ENCODE measurements around the gene SMTN. TPM values are rescaled to one million over a fixed set of nuclear protein-coding genes. Genes with fewer than 3 reads are reported as not detected.

Gene SMTN
- total and polyA plus RNA-seq, 9 of the 15 experiments (the other 6 are each of a cell fraction or from before 2014, with no cell fraction given) = 2.5 to 41.1 (median 16.1) TPM

GRCh38 chr22:31123292-31123602 is 42.1 kb downstream of the SMTN start:
- Histone ChIP-seq H3K79me2 (ENCODE audit: control insufficient read depth, insufficient read depth, low read length) (no peaks in the 10 kb centered on the region), H3K4me2 (ENCODE audit: insufficient read depth, low read length) (peak overlapping the region; percentile 32), H4K20me1 (replicated peaks; ENCODE audit: control insufficient read depth, insufficient read depth, low read length) (no peaks in the 10 kb centered on the region), H2AFZ (ENCODE audit: low read depth, low read length) (peak overlapping the region; percentile 66; the same call in 1 of the 2 replicates), H3K27ac (ENCODE audit: extremely low read depth, low read depth, low read length) (no peak overlapping the region), H3K4me3 (peak overlapping the region; percentile 8; the same call in 1 of the 2 replicates), H3K9me1 (ENCODE audit: control insufficient read depth, insufficient read depth, low read length) (no peaks in the 10 kb centered on the region), H3K9me3 (replicated peaks; ENCODE audit: control insufficient read depth, insufficient read depth, low read depth, low read length) (no peaks in the 10 kb centered on the region), H3K36me3 (ENCODE audit: control insufficient read depth, insufficient read depth, low read length) (no peaks in the 10 kb centered on the region), H3K4me1 (replicated peaks in 1 of 2; ENCODE audit: control insufficient read depth in 2 of 2, insufficient read depth in 2 of 2, low read length in 2 of 2) (peaks cover 34 to 65% of the 10 kb centered on the region in 2 experiments), H3K27me3 (ENCODE audit: control insufficient read depth in 2 of 2, insufficient read depth in 2 of 2, low read length in 2 of 2) (no peaks in the 10 kb centered on the region), H3K9ac (ENCODE audit: insufficient read depth in 1 of 2, low read depth in 2 of 2, low read length in 2 of 2) (peak overlapping the region in 1 of 2 experiments; percentile 2; a peak in 2 of 4 replicates)
- ChIA-PET POLR2A (no interaction called here), CTCF (ENCODE audit: low intra/inter-chr PET ratio) (no interaction called here)
- intact Hi-C loops (cut with micrococcal nuclease) (no loop called here), in situ Hi-C loops (cut with MboI) (no loop called here)
- FAIRE-seq (no peak), ATAC-seq (no peak), DNase-seq (ENCODE audit: extremely low read depth in 1 of 4, low spot score in 3 of 4) (no peak)
- BruUV-seq (replicated peaks) = no TSS peak
- WGBS (ENCODE audit: insufficient coverage, low coverage, missing lambda C conversion rate) = 49% methylated on average over 4 of the region's 4 CpGs
- TF ChIP-seq CCNT2 (IDR thresholded peaks at IDR 0.05; ENCODE audit: borderline replicate concordance, extremely low read depth, insufficient read length, low read depth, low read length) = no peak
- TF ChIP-seq ZBTB26 (CRISPR knock-in tag; IDR thresholded peaks at IDR 0.05) = no peak
- no peak for TF ChIP-seq FUS (optimal IDR thresholded peaks at IDR 0.05; ENCODE audit: low read depth, low read length)
- TF ChIP-seq HMG20B (CRISPR knock-in tag; IDR thresholded peaks at IDR 0.05) = no peak
- no peak for TF ChIP-seq E2F6 (IDR thresholded peaks at IDR 0.05; ENCODE audit: borderline replicate concordance in 1 of 2, extremely low read depth in 1 of 2, insufficient read depth in 1 of 2, insufficient read length in 1 of 2, low read depth in 1 of 2, low read length in 1 of 2, poor library complexity in 1 of 2, severe bottlenecking in 1 of 2)
- TF ChIP-seq HBP1 (CRISPR knock-in tag; IDR thresholded peaks at IDR 0.05) = no peak
- no peak for TF ChIP-seq ELF2 (CRISPR knock-in tag; IDR thresholded peaks at IDR 0.05)
- TF ChIP-seq ZFP36 (IDR thresholded peaks at IDR 0.05; ENCODE audit: low read depth, low read length, partially characterized antibody) = peak; percentile 72
- no peak for TF ChIP-seq RBM17 (IDR thresholded peaks at IDR 0.05; ENCODE audit: borderline replicate concordance, low read depth, low read length)
- TF ChIP-seq ARHGAP35 (IDR thresholded peaks at IDR 0.05; ENCODE audit: partially characterized antibody) = no peak
- no peak for TF ChIP-seq USF1 (CRISPR knock-in tag; IDR thresholded peaks at IDR 0.05)
- TF ChIP-seq SMARCA5 (IDR thresholded peaks at IDR 0.05) = peak; percentile 70; the same call in 1 of the 2 replicates
- no peak for TF ChIP-seq BCLAF1 (IDR thresholded peaks at IDR 0.05; ENCODE audit: borderline replicate concordance in 1 of 2, control insufficient read depth in 1 of 2, low read depth in 2 of 2, low read length in 1 of 2)
- no peak for TF ChIP-seq CBX3 (IDR thresholded peaks at IDR 0.05; ENCODE audit: borderline replicate concordance in 1 of 2, low read length in 2 of 2)

Measured in K562 (cell line).